Epidermal melanocyte (primary cell): ENCODE measurements around the gene CTSA.
"Not testable (repeated sequence)": the region's sequence is repeated elsewhere in the genome, so short reads cannot be mapped to it uniquely, and the experiment has no call there.

Experiments used
- DNase-seq: peaks from one replicate; pipeline ENCODE4 v3.0.0; 2011; ENCODE audit warnings: low spot score; ENCODE audit not compliant: insufficient read length

Gene CTSA

GRCh38 chr20:45866454-45866853 lies 24.7 kb upstream of the CTSA start:
- DNase-seq, result no peak

- DNase-seq, result no peak
Observed at GRCh38 chr20:45867136-45867818, 23.9 kb upstream of the CTSA start.

- DNase-seq, result no peak
Observed at GRCh38 chr20:45867819-45868176, 23.3 kb upstream of the CTSA start.

- no peak for DNase-seq
Observed at GRCh38 chr20:45872626-45873025, 18.5 kb upstream of the CTSA start.

- no peak for DNase-seq
Observed at GRCh38 chr20:45873409-45874103, 17.6 kb upstream of the CTSA start.

GRCh38 chr20:45874104-45874481 lies 17.0 kb upstream of the CTSA start:
- not testable (repeated sequence) for DNase-seq

- DNase-seq, result no peak
Observed at GRCh38 chr20:45874576-45874975, 16.6 kb upstream of the CTSA start.

- no peak for DNase-seq
Observed at GRCh38 chr20:45878076-45878761, 12.9 kb upstream of the CTSA start.

- peak; percentile 100 for DNase-seq
Observed at GRCh38 chr20:45880988-45881788, 9.9 kb upstream of the CTSA start, which contains the start of gene ZSWIM1. ZSWIM1 (plus strand) TSS chr20:45881227; CDS start chr20:45882593, 1,366 bp downstream.

- no peak for DNase-seq
Observed at GRCh38 chr20:45882469-45883099, 8.6 kb upstream of the CTSA start.

GRCh38 chr20:45883100-45883469 lies 8.1 kb upstream of the CTSA start:
- DNase-seq, result no peak

- no peak for DNase-seq
Observed at GRCh38 chr20:45886590-45887345, 4.4 kb upstream of the CTSA start.

- no peak for DNase-seq
Observed at GRCh38 chr20:45887346-45887715, 3.8 kb upstream of the CTSA start, which contains the start of gene SPATA25. SPATA25 (minus strand) TSS chr20:45887622; CDS start chr20:45887590, 32 bp downstream.

- DNase-seq, result no peak
Observed at GRCh38 chr20:45888681-45889080, 2.5 kb upstream of the CTSA start.

- DNase-seq, result peak; percentile 77
Observed at GRCh38 chr20:45890077-45890984, 804 bp upstream of the CTSA start.

GRCh38 chr20:45892049-45892825 lies 1.1 kb downstream of the CTSA start:
- peak; percentile 49 for DNase-seq

- no peak for DNase-seq
Observed at GRCh38 chr20:45892828-45893500, 1.8 kb downstream of the CTSA start.

- DNase-seq, result no peak
Observed at GRCh38 chr20:45893831-45894230, 2.7 kb downstream of the CTSA start.
